GM13976 (cell line): Measurements from ENCODE around the gene TCF3.

ENCODE experiments used
- DNase-seq: peaks from one replicate; pipeline ENCODE4 v3.0.0; 2012; ENCODE audit warnings: low spot score
- in situ Hi-C: fragments of 300-500 bp; cut with MboI; formaldehyde crosslinking; loops from one replicate; pipeline ENCODE4 v1.12.0; 2022; ENCODE audit warnings: low sequenced_read_pairs, mixed read lengths, inconsistent platforms; ENCODE audit not compliant: unreplicated experiment
- TF ChIP-seq, protein P1 (sequence below): IDR thresholded peaks from 2 replicates; pipeline ENCODE4 v1.5.1; 2012; ENCODE audit warnings: borderline replicate concordance, mild to moderate bottlenecking; ENCODE audit not compliant: insufficient read depth; ENCODE audit errors: extremely low read depth, missing control alignments, control extremely low read depth

TCF3 gene

DNA sequence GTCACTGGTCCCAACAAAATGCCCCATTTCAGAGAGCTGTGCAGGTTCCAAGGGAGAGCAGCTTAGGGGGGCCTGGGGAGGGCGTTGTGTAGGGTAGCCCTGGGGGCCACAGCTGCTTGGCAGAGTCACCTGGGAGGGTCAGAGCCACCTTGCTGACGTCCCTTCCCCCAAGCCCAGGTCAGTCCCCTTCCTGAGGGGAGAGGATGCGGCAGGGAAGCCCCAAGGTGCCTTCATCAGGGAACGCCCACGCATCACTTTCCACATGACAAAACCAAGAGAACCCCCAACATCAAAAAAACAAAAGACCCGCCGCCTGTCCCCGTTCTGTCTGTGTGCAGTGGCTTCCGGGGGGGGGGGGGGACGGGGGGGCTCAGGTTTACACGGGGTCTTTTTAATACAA, 41.8 kb downstream of the TCF3 start:
- no peak for DNase-seq
- in situ Hi-C loops, result no loop called here
- TF ChIP-seq, protein P1, sequence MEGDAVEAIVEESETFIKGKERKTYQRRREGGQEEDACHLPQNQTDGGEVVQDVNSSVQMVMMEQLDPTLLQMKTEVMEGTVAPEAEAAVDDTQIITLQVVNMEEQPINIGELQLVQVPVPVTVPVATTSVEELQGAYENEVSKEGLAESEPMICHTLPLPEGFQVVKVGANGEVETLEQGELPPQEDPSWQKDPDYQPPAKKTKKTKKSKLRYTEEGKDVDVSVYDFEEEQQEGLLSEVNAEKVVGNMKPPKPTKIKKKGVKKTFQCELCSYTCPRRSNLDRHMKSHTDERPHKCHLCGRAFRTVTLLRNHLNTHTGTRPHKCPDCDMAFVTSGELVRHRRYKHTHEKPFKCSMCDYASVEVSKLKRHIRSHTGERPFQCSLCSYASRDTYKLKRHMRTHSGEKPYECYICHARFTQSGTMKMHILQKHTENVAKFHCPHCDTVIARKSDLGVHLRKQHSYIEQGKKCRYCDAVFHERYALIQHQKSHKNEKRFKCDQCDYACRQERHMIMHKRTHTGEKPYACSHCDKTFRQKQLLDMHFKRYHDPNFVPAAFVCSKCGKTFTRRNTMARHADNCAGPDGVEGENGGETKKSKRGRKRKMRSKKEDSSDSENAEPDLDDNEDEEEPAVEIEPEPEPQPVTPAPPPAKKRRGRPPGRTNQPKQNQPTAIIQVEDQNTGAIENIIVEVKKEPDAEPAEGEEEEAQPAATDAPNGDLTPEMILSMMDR, result no peak

DNA sequence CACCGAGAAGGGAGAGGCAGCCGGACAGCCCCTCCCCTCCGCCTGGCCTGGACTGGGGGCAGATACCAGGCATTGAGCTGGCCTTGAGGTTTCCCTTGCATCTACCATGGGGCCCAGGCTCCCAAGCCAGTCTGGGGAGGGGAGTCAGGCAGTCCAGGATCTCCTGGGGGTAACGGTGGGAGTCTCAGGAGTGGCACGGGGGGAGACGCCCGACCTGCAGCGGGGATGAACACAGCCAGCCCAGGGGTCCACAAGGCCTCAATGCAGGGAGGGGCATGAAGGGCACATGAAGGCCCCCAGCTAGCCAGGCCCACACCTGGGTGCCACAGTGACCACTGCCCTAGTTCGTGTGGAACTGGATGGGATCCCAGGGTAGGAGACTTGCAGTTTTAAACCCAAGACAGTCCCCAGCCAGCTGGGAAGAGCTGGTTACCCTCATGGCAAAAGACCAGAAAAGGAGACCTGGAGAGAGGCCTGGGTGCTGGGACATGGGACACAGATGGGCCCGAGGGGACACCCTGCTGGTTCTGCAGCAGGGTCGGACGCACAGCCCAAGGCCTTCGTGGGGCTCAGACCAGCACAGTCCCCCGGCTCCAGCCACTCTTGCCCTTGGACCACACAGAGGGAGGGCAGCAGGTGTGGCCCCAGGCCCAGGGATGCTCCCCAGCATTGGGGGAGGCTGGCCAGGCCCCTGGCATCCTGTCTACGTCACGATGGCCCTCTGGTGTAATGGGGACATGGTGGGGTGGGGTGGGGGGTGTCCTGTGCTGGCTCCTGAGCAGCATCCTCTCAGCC, 42.5 kb downstream of the TCF3 start:
- in situ Hi-C loops, result loop anchor here (5.0 kb wide), 1 partner anchor 47 kb away; no protein-coding TSS in a partner anchor
- TF ChIP-seq, protein P1, result no peak
- no peak for DNase-seq

DNA sequence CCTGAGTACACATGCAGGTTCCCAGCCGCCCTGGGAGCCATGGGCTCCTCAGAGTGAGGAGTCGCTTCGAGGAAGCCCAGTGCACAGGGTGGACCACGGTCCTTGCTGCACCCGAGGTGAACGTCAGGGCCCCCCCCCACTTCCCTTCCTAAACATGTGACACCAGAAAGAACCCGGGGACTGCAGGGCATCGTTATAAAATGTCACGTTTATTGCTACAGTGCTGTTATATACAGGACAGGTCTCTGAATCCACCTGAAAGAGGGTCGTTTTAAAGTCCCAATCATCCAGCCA, 43.4 kb downstream of the TCF3 start:
- in situ Hi-C loops, result loop anchor here (5.0 kb wide), 1 partner anchor 48 kb away; no protein-coding TSS in a partner anchor
- DNase-seq, result no peak
- TF ChIP-seq, protein P1, result no peak

DNA sequence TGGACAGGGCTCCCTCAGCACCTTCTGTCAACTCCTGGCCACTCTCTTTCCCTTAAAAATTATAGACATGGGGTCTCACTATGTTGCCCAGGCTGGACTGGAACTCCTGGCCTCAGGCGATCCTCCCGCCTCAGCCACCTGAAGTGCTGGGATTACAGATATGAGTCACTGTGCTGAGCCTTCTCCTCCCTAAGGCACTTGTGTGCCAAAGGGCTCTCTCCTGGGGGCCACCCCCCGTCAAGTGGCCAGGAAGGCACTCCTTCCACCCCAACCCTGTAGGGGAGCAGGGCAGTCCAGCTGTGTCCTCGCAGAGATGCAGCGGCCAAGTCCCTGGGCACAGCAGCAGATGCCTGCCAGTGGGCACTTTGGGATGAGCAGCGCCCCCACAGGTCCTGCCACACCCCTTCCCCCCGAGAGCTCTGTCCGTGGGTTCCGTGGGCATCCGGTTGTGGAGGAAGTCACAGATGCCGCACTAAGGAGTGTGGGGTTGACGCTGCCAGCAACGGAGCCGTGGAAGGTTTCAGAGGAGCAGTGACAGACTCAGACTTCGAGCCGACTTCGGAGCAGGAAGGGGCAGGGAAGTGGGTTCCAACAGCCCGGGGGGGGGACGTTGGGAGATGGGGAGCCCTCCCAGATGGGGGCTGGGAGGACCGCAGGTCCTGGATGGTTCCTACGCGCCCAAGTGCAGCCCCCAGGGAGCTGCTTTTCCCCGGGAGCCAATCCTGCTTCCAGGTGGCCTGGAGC, 43.9 kb downstream of the TCF3 start:
- in situ Hi-C loops, result loop anchor here (5.0 kb wide), 1 partner anchor 49 kb away; no protein-coding TSS in a partner anchor
- DNase-seq, result no peak
- TF ChIP-seq, protein P1, result no peak

- TF ChIP-seq, protein P1, result no peak
- in situ Hi-C loops, result loop anchor here (5.0 kb wide), 1 partner anchor 51 kb away; no protein-coding TSS in a partner anchor
- DNase-seq, result no peak
Measured at GRCh38 chr19:1606138-1606651, 46.2 kb downstream of the TCF3 start.

GRCh38 chr19:1605236-1606137, 46.9 kb downstream of the TCF3 start, which contains the start of gene UQCR11:
TSS of gene UQCR11 (minus strand) at chr19:1605462. CDS start at chr19:1605409, 53 bp downstream.
- in situ Hi-C loops, result loop anchor here (5.0 kb wide), 1 partner anchor 52 kb away; no protein-coding TSS in a partner anchor
- peak; percentile 98 for DNase-seq
- TF ChIP-seq, protein P1, result peak; percentile 51
